SK-N-MC (cell line): ENCODE results near the gene COL27A1.

Source experiments
- EZH2 ChIP-seq: fragments of 200-600 bp; sonication (generic); IDR thresholded peaks from one replicate; pipeline ENCODE4 v1.6.1; 2017; ENCODE audit warnings: antibody characterized with exemption
- FOXP2 ChIP-seq: optimal IDR thresholded peaks from 2 replicates; pipeline ENCODE3; 2011; ENCODE audit warnings: mild to moderate bottlenecking, moderate library complexity; ENCODE audit not compliant: insufficient read depth; ENCODE audit errors: extremely low read length, control extremely low read depth
- POLR2AphosphoS5 ChIP-seq: IDR thresholded peaks from 2 replicates; pipeline ENCODE4 v1.6.1; 2012; ENCODE audit warnings: mild to moderate bottlenecking, low read depth, low read length, borderline replicate concordance

- no peak for TF ChIP-seq EZH2
- no peak for TF ChIP-seq POLR2AphosphoS5
- TF ChIP-seq FOXP2: no peak
Measured at GRCh38 chr9:114289106-114289505, 133.8 kb downstream of the COL27A1 start.
